H9 (cell line): Measurements from ENCODE around the gene AVEN. TPM values are rescaled to one million over a fixed set of nuclear protein-coding genes. Genes with fewer than 3 reads are reported as not detected.

Source experiments
- DNase-seq: peaks from one replicate; pipeline ENCODE4 v3.0.0-alpha.2; 2017
- H2AFZ ChIP-seq: one replicate; pipeline ENCODE4 v1.6.1; 2013; ENCODE audit warnings: mild to moderate bottlenecking, low read length, control low read depth, moderate library complexity
- H2AK5ac ChIP-seq: 2 replicates; pipeline ENCODE4 v1.6.1; 2013; ENCODE audit warnings: low read length, control low read depth, mixed read lengths; ENCODE audit not compliant: insufficient read length
- H2BK120ac ChIP-seq: one replicate; pipeline ENCODE4 v1.6.1; 2013; ENCODE audit warnings: low read depth, mild to moderate bottlenecking, low read length, control low read depth, inconsistent platforms; ENCODE audit not compliant: poor library complexity, severe bottlenecking
- H2BK12ac ChIP-seq: 2 replicates; pipeline ENCODE4 v1.6.1; 2013; ENCODE audit warnings: low read length, control low read depth, mixed read lengths, low read depth; ENCODE audit not compliant: insufficient read length
- H2BK15ac ChIP-seq: 2 replicates; pipeline ENCODE4 v1.6.1; 2013; ENCODE audit warnings: low read depth, low read length, control low read depth
- H2BK20ac ChIP-seq: one replicate; pipeline ENCODE4 v1.6.1; 2013; ENCODE audit warnings: low read depth, mild to moderate bottlenecking, low read length, control low read depth, inconsistent platforms; ENCODE audit not compliant: poor library complexity, severe bottlenecking
- H2BK5ac ChIP-seq: 2 replicates; pipeline ENCODE4 v1.6.1; 2013; ENCODE audit warnings: low read length, control low read depth, mixed read lengths; ENCODE audit not compliant: insufficient read length
- H3K14ac ChIP-seq: 2 replicates; pipeline ENCODE4 v1.6.1; 2013; ENCODE audit warnings: low read length, control low read depth; ENCODE audit not compliant: insufficient read depth
- H3K18ac ChIP-seq: 2 replicates; pipeline ENCODE4 v1.6.1; 2013; ENCODE audit warnings: low read depth, mild to moderate bottlenecking, mixed read lengths, low read length, control low read depth; ENCODE audit not compliant: insufficient read length
- H3K23ac ChIP-seq: 2 replicates; pipeline ENCODE4 v1.6.1; 2013; ENCODE audit warnings: low read length, control low read depth, mixed read lengths, low read depth; ENCODE audit not compliant: insufficient read length
- H3K23me2 ChIP-seq: 2 replicates; pipeline ENCODE4 v1.6.1; 2013; ENCODE audit warnings: low read depth, mild to moderate bottlenecking, mixed read lengths, low read length, control low read depth; ENCODE audit not compliant: insufficient read length, poor library complexity, severe bottlenecking
- H3K27ac ChIP-seq: 2 replicates; pipeline ENCODE4 v1.5.1; 2013; ENCODE audit warnings: low read length, control low read depth, mixed read lengths, low read depth; ENCODE audit not compliant: insufficient read length
- H3K27me3 ChIP-seq: 2 replicates; pipeline ENCODE4 v1.6.1; 2013; ENCODE audit warnings: low read length, control low read depth, inconsistent platforms; ENCODE audit not compliant: insufficient read depth
- H3K4ac ChIP-seq: 2 replicates; pipeline ENCODE4 v1.6.1; 2013; ENCODE audit warnings: low read depth, mild to moderate bottlenecking, control low read depth, inconsistent platforms, low read length, moderate library complexity
- H3K4me1 ChIP-seq: 2 replicates; pipeline ENCODE4 v1.6.1; 2013; ENCODE audit warnings: low read length, control low read depth, inconsistent platforms; ENCODE audit not compliant: insufficient read depth
- H3K4me2 ChIP-seq: 2 replicates; pipeline ENCODE4 v1.6.1; 2013; ENCODE audit warnings: low read length, control low read depth, mixed read lengths; ENCODE audit not compliant: insufficient read length, insufficient read depth
- H3K56ac ChIP-seq: 2 replicates; pipeline ENCODE4 v1.6.1; 2013; ENCODE audit warnings: low read depth, mild to moderate bottlenecking, mixed read lengths, low read length, control low read depth; ENCODE audit not compliant: insufficient read length
- H3K79me1 ChIP-seq: 2 replicates; pipeline ENCODE4 v1.6.1; 2013; ENCODE audit warnings: low read depth, mild to moderate bottlenecking, moderate library complexity, low read length, control low read depth, inconsistent platforms; ENCODE audit not compliant: insufficient read depth, poor library complexity, severe bottlenecking
- H3K79me2 ChIP-seq: 2 replicates; pipeline ENCODE4 v1.6.1; 2013; ENCODE audit warnings: low read length, control low read depth, inconsistent platforms; ENCODE audit not compliant: insufficient read depth
- H3K9ac ChIP-seq: 2 replicates; pipeline ENCODE4 v1.6.1; 2013; ENCODE audit warnings: low read length, control low read depth, mixed read lengths; ENCODE audit not compliant: insufficient read length; ENCODE audit errors: extremely low read depth
- H3K9me3 ChIP-seq: one replicate; pipeline ENCODE4 v1.6.1; 2013; ENCODE audit warnings: low read depth, low read length, inconsistent platforms; ENCODE audit not compliant: control insufficient read depth
- H3T11ph ChIP-seq: one replicate; pipeline ENCODE4 v1.6.1; 2013; ENCODE audit warnings: mild to moderate bottlenecking, low read length, control low read depth, inconsistent platforms
- H4K20me1 ChIP-seq: one replicate; pipeline ENCODE4 v1.6.1; 2013; ENCODE audit not compliant: control insufficient read depth, insufficient read length, insufficient read depth
- H4K5ac ChIP-seq: 2 replicates; pipeline ENCODE4 v1.6.1; 2013; ENCODE audit warnings: low read depth, mild to moderate bottlenecking, mixed read lengths, low read length, control low read depth; ENCODE audit not compliant: insufficient read length
- H4K8ac ChIP-seq: replicated peaks from 2 replicates; pipeline ENCODE4 v1.6.1; 2013; ENCODE audit warnings: low read length, control low read depth, mixed read lengths, low read depth; ENCODE audit not compliant: insufficient read length
- H4K91ac ChIP-seq: 2 replicates; pipeline ENCODE4 v1.6.1; 2013; ENCODE audit warnings: low read depth, mild to moderate bottlenecking, moderate library complexity, mixed read lengths, low read length, control low read depth; ENCODE audit not compliant: insufficient read length
- H3K27ac Mint-ChIP-seq, 3 experiments: 2 replicates in 2 of 3; 3 replicates in 1 of 3; pipeline ENCODE4 v1.8.0; 2020 to 2021; ENCODE audit warnings: mixed read lengths in 3 of 3, mild to moderate bottlenecking in 1 of 3, moderate library complexity in 1 of 3
- H3K27me3 Mint-ChIP-seq: 2 replicates; pipeline ENCODE4 v1.8.0; 2021; ENCODE audit warnings: low read depth, mild to moderate bottlenecking, moderate library complexity, mixed read lengths
- H3K36me3 Mint-ChIP-seq, 3 experiments: 2 replicates in 2 of 3; 3 replicates in 1 of 3; pipeline ENCODE4 v1.8.0; 2020 to 2021; ENCODE audit warnings: low read depth in 3 of 3, mixed read lengths in 3 of 3; ENCODE audit not compliant: insufficient read depth in 1 of 3
- H3K4me1 Mint-ChIP-seq, 2 experiments: 2 replicates each; pipeline ENCODE4 v1.8.0; 2020; ENCODE audit warnings: mixed read lengths in 2 of 2
- H3K4me3 Mint-ChIP-seq, 2 experiments: 2 replicates in 1 of 2; 3 replicates in 1 of 2; pipeline ENCODE4 v1.8.0; 2020 to 2021; ENCODE audit warnings: mild to moderate bottlenecking in 2 of 2, mixed read lengths in 2 of 2, moderate library complexity in 1 of 2
- H3K9me3 Mint-ChIP-seq, 2 experiments: 2 replicates in 1 of 2; 3 replicates in 1 of 2; pipeline ENCODE4 v1.8.0; 2020; ENCODE audit warnings: mild to moderate bottlenecking in 2 of 2, mixed read lengths in 2 of 2, moderate library complexity in 1 of 2
- CTCF ChIP-seq: fragments of 200-600 bp; sonication (generic); conservative IDR thresholded peaks from 3 replicates; pipeline ENCODE4 v1.8.0; 2021; ENCODE audit warnings: antibody characterized with exemption, mild to moderate bottlenecking
- WGBS: extraction: QIAGEN DNeasy Blood & Tissue Kit; methylation state at CpG from one replicate; pipeline ENCODE4 v1.1.7; 2013; ENCODE audit warnings: missing lambda C conversion rate, low lambda C conversion rate, mixed read lengths; ENCODE audit not compliant: insufficient read length; ENCODE audit errors: extremely low coverage; 5-methylcytosine and 5-hydroxymethylcytosine counted together
- total RNA-seq: library from RNA; stranded (reverse); gene quantifications from 2 replicates; pipeline ENCODE4 v1.2.1, GENCODE V29; 2021

Gene AVEN
- total RNA-seq, 1 experiment from 2014 or later, result 16.1 TPM

GRCh38 chr15:33934396-33934795, 104.6 kb downstream of the AVEN start:
- H3K4me1 ChIP-seq, result no peaks in the 10 kb centered on the region
- no peaks in the 10 kb centered on the region for H4K20me1 ChIP-seq
- H3K27ac ChIP-seq, result no peak overlapping the region
- H3K79me1 ChIP-seq, result no peaks in the 10 kb centered on the region
- WGBS, result no CpG with 5 or more reads among the region's 3 CpGs
- no peaks in the 10 kb centered on the region for H3K9me3 Mint-ChIP-seq
- H2BK5ac ChIP-seq, result no peak overlapping the region
- H3K27me3 ChIP-seq, result no peaks in the 10 kb centered on the region
- H2AFZ ChIP-seq, result no peak overlapping the region
- no peaks in the 10 kb centered on the region for H3K27me3 Mint-ChIP-seq
- H3K14ac ChIP-seq, result no peak overlapping the region
- H3K18ac ChIP-seq, result no peak overlapping the region
- H2BK120ac ChIP-seq, result no peak overlapping the region
- DNase-seq, result no peak
- H4K5ac ChIP-seq, result no peak overlapping the region
- H3K27ac Mint-ChIP-seq, result no peak overlapping the region
- H3T11ph ChIP-seq, result no peak overlapping the region
- H3K23ac ChIP-seq, result no peak overlapping the region
- H3K79me2 ChIP-seq, result no peaks in the 10 kb centered on the region
- no peak overlapping the region for H3K4ac ChIP-seq
- H3K23me2 ChIP-seq, result no peaks in the 10 kb centered on the region
- H3K4me3 Mint-ChIP-seq, result no peak overlapping the region
- H2AK5ac ChIP-seq, result no peak overlapping the region
- no peaks in the 10 kb centered on the region for H3K9me3 ChIP-seq
- TF ChIP-seq CTCF, result no peak
- H2BK15ac ChIP-seq, result no peak overlapping the region
- H2BK12ac ChIP-seq, result no peak overlapping the region
- H3K56ac ChIP-seq, result no peak overlapping the region
- H3K4me2 ChIP-seq, result no peak overlapping the region
- no peak overlapping the region for H4K8ac ChIP-seq
- no peak overlapping the region for H2BK20ac ChIP-seq
- H4K91ac ChIP-seq, result no peak overlapping the region
- peaks cover 0 to 2% (median 0%) of the 10 kb centered on the region in 3 experiments; a peak in 1 of 7 replicates for H3K36me3 Mint-ChIP-seq
- H3K4me1 Mint-ChIP-seq, result no peaks in the 10 kb centered on the region
- H3K9ac ChIP-seq, result no peak overlapping the region
